HG02943 (cell line): ENCODE data around the gene MCOLN2.
"Not testable (repeated sequence)": the region's sequence is repeated elsewhere in the genome, so short reads cannot be mapped to it uniquely, and the experiment has no call there.

ENCODE experiments used
- ATAC-seq: cut with Tn5 transposase; IDR thresholded peaks from one replicate; pipeline ENCODE4 v1.9.1; 2021; ENCODE audit warnings: mild to moderate bottlenecking, low read depth, moderate library complexity; ENCODE audit not compliant: unreplicated experiment

The MCOLN2 gene

DNA sequence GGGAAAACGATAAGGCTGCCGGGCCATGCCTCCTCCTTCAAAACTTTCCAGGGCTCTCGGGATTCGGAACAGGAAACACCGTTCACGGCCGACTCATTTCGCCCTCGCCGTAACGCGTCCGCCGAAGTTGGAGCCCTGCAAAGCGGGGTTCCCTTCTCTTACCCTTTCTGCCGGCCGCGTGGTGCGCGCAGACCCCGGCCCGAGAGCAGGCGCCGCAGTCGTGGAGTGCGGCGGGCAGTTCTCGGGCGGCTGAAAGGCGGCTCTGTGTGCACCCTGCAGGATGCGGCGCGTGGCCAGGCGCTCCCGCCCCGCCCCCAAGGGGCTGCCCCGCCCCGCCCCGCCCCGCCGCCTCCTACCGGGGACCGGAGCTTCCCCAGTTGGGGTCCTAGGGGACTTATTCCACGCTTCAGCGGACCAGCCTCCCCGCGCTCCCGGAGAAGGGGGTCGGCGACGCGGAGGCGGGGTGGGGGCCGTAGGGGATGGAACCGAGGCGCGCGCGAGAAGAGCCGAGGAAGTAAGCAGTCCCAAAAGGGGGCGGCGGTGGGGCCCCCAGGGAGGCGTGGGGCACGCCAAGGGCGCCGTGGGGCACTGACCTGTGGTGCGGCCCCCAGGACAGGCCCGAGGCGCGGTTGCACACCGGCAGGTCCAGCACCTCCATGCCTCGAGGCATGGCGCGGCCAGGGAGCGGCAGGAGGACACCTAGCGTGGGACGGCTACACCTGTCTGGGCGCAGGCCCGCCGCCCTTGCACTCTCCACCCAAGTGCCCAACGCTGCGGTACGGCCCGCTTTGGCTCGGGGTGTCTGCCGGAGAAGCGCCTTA is at the start of gene MCOLN2:
MCOLN2 (minus strand) TSS at position 268 of the 821 bp plus-strand sequence; CDS start at position 27, 241 bp downstream.
- peak; percentile 54 for ATAC-seq

DNA sequence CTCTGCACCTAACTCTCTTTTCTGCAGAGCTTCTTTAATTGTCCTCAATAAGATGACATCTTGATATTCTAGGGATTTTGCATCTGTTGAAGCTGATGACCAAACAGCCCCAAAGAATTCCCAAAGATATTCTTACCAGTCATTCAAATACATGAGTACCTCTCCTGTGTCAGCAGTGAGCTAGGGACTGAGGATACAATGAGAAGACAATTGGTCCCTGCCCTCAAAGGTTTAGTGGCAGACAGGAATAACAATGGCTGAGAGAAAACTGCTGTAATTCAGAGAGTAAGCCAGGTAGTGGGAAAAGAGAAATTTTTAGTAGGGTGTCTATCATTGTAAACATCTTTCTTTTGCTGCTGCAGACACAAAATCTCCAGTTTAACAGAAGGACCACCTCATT is 45.5 kb upstream of the MCOLN2 start:
- no peak for ATAC-seq

DNA sequence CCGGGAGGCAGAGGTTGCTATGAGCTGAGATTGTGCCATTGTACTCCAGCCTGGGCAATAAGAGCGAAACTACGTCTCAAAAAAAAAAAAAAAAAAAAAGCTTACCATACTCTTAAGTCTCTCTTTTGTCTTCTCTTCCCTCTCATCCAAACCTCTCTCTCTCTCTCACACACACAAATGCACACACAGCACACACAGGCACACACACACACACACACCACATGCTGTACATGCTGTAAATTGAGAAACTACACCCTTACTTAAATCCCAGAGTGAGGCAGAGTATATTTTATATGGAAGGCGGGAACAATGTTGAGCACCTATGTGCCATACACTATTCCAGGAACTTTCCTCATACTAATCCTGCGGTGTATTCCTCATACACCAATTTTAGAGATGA is 44.9 kb upstream of the MCOLN2 start:
- ATAC-seq = no peak

DNA sequence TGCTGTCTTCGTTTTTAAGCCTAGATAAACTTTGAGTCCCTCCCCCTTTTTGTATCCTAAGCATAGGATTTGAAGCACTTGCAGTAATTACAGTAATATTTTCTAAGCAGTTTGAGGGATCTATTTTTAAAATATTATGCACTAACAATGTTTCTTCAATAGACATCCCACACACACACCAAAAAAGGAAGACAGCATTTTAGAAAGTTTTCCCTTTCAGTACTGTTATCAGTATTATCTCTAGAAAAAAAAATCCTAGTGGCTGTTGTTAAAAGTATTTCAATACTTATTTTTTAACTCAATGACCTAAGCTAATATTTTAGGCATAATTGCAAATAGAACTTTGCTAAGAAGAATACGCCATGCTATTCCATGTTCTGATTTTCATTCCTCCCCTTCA is 36.3 kb upstream of the MCOLN2 start:
- ATAC-seq = no peak

DNA sequence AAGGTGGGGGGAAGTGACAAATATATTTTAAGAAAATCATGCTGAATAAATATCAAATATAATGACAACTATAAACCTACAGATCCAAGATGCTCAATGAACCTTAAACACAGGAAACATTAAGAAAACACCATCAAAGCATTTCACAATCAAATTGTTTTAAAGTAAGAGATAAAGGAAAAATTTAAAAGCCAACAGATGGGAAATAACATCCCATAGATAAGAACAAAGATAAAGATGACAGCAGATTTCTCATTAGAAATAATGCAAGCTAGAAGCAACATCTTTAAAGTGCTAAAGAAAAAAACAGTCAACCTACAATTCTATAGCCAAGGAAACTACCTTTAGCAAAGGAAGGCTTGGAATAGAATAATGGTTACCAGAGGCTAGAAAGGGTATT is 33.6 kb upstream of the MCOLN2 start:
- no peak for ATAC-seq

DNA sequence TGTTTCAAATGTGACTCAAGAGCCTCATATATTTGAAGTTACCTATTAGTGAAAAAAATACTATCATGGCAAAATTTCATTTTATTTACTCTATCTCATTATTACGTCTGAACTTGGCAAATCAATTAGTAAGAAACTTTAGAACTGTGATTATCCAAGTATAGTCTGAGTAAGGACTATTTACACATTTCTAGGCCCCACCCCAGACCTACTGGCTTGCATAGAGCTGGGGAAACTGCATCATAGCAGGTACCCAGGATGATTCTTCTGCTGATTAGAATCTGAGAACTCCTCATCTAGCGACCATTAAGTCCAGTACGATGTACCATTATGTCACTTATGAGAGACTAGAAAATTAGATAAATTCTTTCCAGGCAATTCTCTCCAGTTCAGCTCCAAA is 31.2 kb upstream of the MCOLN2 start:
- ATAC-seq = no peak

DNA sequence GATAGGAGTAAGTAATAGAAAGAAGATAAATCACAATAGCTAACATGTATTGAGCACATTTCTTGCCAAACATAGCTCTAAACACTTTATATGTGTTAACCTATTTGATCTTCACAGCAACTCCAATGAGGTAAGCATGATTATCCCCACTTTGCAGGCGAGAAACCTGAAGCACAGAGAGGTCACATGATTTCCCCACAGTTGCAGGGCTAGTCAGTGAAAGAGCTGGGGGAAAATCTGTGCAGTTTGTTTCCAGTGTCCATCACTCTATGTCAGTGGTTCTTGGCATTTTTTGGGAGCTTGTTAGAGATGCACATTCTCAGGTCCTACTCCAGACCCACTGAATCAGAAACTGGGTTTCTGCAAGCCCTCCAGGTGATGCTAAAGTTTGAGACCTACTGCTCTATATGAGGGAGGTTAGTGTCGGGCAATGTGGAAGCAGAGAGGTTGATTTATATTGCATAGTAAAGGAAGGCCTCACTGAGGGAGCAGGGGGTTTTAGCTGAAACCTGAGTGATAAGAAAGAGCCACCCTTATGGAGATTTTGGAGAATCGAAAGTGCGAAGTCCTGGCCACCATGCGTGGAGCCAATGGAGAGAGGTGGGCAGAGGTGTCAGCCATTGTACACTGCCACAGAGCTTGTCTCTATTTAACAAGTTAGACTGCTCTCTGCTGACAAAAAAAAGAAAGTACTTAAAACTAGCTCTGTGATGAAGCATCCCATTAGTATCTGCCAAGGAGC is 30.5 kb upstream of the MCOLN2 start:
- peak; percentile 94 for ATAC-seq

DNA sequence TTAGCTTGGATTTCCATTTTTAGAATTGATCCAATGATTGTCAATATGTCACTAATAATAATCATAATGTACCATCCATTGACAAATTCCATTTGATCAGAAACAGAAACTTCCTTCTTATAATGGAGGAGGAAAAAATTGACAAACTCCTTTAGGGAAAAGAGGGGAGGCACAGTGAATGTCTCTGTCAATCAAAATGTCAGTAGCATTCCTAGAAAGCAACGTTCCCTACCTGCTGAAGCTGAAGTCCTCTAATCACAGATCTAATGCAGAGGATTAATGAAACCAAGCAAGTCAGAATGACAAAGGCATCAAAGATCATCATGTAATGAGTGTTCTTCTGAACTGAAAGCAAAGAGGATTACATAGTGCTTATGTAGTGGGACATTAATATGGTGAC is 29.0 kb upstream of the MCOLN2 start:
- no peak for ATAC-seq

DNA sequence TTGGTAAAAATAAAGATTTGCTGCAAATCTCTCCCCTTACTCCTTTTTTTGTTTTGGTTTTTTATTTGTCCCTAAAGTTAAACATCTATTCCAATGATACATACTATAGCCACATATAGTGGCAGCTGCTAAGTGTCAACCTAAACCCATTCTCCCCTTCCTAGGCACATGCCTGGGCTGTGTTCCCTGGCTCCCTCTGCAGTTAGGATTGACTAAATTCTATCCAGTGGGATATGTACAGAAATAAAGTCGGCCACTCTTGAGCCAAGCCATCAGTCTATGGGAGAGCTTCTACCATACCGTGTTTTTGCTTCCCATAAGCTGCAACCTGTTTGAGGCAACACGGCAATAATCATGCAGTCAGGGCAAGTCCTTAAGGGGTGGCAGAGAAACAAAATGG is 27.8 kb upstream of the MCOLN2 start:
- ATAC-seq = no peak

DNA sequence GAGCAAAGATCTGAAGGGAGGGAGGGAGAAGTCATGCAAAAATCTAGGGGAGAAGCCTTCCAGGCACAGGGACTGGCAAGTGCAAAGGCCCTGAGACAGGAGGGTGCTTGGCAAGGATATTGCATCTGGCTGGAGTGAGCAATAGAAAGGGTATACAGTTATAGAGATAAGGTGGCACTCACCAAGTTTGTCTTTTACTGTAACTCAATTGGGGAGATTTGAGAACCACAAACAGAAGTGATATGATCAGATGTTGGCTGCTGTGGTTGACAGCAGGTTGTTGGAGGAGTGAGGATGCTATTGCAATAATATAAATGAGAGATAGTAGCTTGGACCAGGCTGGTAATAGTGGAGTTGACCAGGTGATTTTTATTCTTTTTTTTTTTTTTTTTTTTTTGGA is 25.8 kb upstream of the MCOLN2 start:
- no peak for ATAC-seq

DNA sequence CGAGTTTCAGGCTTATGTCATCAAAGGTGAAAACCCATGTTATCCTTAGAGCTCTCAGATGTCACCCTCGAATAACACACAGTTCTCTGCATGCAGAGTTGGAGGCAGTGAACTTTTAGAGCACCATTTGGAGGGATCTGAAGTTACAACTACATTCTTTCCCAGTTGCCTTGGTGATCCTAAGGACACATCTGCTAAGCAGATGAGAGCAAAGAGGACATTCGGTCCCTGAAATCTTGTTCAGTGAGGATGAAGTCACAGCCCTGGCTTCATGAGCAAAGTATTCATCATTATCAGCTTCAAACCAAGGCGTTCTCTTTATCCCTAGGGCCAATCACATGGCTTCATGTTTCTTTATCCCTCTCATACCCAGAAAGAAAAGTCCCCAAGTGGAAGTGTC is 23.1 kb upstream of the MCOLN2 start:
- no peak for ATAC-seq

DNA sequence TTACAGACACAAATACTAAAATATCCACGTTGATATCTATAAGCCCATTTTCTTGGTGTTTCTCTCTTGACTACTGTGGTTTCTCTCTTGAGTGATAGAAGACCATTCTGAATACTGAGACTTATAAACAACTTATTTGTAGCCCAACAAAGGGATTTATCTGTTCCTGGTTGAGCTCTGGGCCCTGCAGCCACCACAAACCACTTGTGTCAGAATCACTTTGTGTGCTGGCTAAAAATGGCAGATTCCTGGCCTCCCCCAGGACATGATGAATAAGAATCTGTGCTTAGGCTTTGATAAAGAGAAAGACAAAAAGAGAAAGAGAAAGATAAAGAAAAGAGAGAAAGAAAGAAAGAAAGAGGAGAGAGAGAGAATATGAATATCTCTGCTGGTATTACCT is 18.9 kb upstream of the MCOLN2 start:
- ATAC-seq = no peak

DNA sequence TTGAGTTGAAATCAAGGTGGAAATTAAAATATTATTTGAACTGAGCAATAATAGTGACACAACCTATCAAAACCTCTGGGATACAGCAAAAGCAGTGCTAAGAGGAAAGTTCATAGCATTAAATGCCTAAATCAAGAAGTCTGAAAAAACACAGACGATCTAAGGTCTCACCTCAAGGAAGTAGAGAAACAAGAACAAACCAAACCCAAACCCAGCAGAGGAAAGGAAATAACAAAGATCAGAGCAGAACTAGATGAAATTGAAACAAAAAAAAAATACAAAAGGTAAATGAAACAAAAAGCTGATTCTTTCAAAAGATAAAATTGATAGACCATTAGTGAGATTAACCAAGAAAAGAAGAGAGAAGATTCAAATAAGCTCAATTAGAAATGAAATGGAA is 8.7 kb upstream of the MCOLN2 start:
- ATAC-seq = not testable (repeated sequence)

DNA sequence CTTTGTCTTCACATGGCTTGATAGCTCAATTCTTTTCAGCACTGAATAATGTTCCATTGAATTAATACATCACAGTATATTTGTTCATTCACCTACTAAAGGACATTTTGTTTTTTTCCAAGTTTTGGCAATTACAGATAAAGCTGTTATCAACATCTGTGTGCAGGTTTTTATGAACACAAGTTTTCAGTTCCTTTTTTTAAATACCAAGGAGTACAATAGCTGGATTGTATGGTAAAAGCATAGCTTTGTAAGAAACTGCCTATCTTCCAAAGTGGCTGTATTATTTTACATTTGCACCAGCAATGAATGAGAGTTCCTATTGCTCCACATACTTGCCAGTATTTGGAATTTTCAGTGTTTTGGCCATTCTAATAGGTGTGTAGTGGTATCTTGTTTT is 4.8 kb upstream of the MCOLN2 start:
- ATAC-seq = no peak

DNA sequence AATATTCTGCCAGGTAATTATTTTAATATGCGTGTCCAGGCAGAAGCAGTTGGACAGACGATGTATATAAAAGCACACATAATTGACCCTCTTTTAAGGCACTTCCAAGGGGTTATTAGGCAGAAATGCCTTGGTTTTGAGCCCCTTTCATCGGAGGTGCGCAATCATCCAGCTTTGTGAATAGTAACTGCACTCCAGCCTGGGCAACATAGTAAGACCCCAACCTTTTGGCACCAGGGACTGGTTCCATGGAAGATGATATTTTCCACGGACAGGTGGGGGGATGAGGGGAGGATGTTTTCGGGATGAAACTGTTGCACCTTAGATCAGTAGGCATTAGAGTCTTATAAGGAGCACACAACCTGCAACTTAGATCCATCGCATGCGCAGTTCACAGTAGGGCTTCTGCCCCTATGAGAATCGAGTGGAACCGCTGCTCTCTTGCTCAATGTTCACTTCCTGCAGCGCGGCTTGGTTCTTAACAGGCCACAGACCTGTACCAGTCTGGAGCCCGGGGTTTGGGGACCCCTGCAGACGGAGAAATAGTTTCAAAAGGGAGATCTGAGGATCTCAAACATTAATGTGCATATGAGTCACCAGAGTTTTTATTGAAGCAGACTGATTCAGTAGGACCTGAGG is 1.8 kb upstream of the MCOLN2 start:
- no peak for ATAC-seq

DNA sequence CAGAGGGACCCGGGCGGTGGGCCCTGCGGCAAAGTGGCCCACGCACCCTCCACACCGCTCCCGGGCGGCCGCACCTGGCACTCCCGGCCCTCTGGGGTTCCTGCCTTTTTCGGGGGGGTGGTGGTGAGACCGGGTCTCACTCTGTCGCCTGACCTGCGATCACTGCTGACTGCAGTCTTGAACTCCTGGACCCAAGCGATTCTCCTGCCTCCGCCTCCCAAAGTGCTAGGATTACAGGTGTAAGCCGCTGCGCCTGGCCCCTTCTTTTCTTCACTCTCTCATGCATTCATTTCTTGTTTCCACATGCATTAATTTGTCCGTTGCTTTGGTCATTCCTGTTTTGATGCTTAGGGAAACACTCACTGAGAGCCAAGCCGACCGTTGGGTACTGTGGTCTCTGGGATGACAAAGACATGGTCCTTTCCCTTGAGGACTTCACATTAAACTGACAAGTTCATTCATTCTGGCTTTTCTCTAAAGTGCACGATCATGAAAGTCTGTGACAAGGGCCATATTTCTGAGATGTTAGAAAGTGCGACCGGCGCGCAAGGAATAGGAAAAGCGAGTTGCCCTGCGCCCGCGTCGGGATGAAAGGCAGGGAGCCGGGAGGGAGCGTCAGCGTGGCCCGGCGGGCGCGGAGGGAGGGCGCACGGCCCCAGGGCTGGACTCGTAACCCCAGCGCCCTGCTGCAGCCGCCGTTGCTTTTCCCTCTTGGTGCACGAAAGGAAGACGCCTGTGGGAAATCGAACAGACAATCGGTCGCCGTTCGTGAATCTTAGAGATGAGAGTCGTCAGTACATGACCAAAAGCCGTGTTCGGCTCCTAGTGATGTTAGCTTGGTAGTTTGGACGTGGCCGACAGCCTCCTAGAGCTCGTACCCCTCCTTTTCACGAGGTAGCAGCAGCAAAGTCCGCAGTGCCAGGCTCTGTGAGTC is 1.0 kb upstream of the MCOLN2 start:
- peak; percentile 0 for ATAC-seq

DNA sequence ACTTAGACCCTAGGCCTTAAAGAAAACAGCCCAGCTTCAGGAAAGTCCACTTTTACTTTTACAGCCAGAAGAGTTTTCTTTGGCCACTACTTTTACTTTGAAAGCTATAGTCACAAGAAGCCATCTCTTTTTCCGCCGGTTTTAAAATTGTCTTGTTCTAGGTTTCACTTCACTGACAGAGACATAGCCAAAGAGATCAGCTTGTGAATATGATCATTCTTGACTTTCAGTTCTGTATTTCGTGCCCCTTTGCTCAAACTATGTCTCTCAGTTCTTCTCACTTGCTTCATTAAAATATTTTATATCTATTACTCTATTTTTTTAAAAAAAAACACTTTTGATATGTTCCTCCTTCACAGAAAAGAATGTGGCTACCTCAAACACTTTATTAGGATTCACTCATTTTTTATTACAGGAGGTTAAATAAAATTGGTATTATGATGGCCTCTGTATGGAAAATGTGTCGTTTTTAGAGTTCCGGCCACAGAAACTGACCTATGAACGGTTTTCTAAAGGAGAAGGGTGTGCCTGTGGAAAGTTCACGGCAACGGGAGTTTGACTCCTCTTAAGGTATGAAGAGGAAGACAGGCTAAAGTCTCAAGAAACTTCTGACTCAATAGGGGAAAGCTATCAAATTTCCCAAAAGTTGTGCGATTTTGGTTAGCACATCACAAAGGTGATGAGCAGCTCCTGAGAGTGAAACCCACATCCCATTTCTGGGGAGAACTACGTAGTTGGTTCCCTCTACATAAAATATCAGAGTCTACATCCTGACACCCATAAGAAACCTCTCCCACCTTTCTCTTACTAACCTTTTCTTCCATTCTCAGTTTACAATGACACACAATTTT is 1.2 kb downstream of the MCOLN2 start:
- ATAC-seq = peak; percentile 45

DNA sequence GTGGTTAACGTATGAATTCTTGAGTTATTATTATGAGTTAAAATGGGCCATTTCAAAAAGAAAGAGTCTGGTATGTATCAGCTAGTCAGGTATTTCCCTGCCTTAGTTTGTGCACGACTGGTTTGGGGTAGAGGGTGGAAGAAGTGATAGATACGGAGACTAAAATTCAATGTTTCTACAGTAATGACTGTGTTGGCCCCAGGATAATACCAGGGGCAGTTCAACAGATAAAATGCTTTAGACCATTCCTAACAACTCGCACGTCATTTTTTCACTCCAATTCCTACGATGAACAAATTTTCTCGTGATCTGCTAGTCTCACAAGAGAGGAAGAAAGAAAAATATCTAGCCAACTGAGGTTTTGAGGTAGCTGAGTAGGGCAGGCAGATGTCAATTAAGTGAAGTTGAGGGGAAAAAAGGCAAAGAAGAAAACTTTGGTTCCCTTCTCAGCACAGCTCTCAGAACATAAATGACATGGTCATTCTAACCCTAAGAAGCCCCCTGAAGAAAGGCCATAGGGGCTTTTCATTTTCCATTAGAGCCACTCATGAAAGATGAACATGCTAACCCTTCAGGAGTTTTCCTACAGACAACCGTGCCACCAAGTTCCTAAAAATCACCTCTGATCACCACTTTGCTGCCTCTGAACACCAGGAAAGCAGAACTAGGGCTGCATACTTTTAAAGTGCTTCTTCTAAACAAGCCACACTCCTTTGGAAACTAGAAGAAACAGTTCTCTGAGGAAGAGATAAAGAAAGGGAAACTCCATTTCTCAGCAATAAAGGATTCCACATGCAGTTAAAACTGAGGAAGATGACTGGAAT is 5.6 kb downstream of the MCOLN2 start:
- no peak for ATAC-seq

DNA sequence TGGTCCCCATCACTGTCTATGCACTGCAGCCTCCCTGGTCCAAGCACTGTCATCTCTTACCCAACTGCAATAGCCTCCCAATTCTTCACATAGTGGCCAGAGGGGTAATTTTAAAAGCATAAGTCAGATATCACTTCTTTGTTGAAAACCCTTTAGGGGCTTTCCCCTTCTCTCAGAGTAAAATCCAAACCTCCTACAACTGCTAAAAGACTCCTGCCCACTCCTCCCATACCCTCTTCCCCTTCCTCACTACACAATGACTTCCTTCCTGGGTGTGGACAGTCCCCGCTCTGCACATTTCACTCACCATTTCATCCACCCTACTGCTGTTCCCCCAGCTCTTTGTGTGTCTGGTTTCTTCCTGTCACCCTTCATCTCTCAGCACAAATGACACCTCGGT is 8.3 kb downstream of the MCOLN2 start:
- no peak for ATAC-seq
